Endothelial cell of umbilical vein (primary cell): ENCODE data around the gene FKBP6. TPM values are rescaled to one million over a fixed set of nuclear protein-coding genes. Genes with fewer than 3 reads are reported as not detected.
"Not testable (repeated sequence)": the region's sequence is repeated elsewhere in the genome, so short reads cannot be mapped to it uniquely, and the experiment has no call there.

Source experiments
- BruUV-seq: library from RNA; stranded (reverse); fragments of 400-500 nt; replicated peaks from 2 replicates; lab custom pipeline; 2021; lab: Mats Ljungman, UMichigan
- CTCF ChIA-PET: fragments of 300-600, 350-600 bp; sonication (Branson Sonifier 250); formaldehyde crosslinking; loops from one replicate; lab custom pipeline; 2021; ENCODE audit warnings: antibody characterized with exemption, inconsistent platforms; lab: Charles Lee
- POLR2A ChIA-PET: fragments of 300-600, 350-600 bp; sonication (Branson Sonifier 250); formaldehyde crosslinking; loops from one replicate; lab custom pipeline; 2021; ENCODE audit warnings: antibody characterized with exemption, inconsistent platforms; lab: Charles Lee
- DNase-seq: peaks from one replicate; pipeline ENCODE4 v3.0.0-alpha.2; 2011; ENCODE audit warnings: low read depth, low spot score
- FAIRE-seq: peaks from 2 replicates; lab custom pipeline; 2011; peaks lifted over from hg19 to GRCh38; lab: Jason Lieb, UNC
- H2AFZ ChIP-seq: 2 replicates; pipeline ENCODE4 v1.6.0; 2012; ENCODE audit warnings: low read depth, low read length, control low read depth, inconsistent platforms
- H3K27ac ChIP-seq: 2 replicates; pipeline ENCODE4 v1.5.1; 2011; ENCODE audit warnings: low read depth, mild to moderate bottlenecking, control low read depth, low read length, moderate library complexity; ENCODE audit not compliant: insufficient read depth
- H3K27me3 ChIP-seq, 2 experiments: 2 replicates each; pipeline versions ENCODE4 v1.6.0 to v1.6.1; 2011; ENCODE audit warnings: low read length in 2 of 2, mixed read lengths in 1 of 2; ENCODE audit not compliant: control insufficient read depth in 2 of 2, insufficient read depth in 2 of 2
- H3K36me3 ChIP-seq, 2 experiments: 2 replicates in 1 of 2; 3 replicates in 1 of 2; pipeline ENCODE4 v1.5.1; 2011; ENCODE audit warnings: low read length in 2 of 2, mild to moderate bottlenecking in 1 of 2, moderate library complexity in 1 of 2; ENCODE audit not compliant: control insufficient read depth in 2 of 2, insufficient read depth in 2 of 2; ENCODE audit errors: extremely low read depth in 1 of 2
- H3K4me1 ChIP-seq: 3 replicates; pipeline ENCODE4 v1.5.1; 2011; ENCODE audit warnings: mild to moderate bottlenecking, low read length; ENCODE audit not compliant: control insufficient read depth, insufficient read depth; ENCODE audit errors: extremely low read depth
- H3K4me2 ChIP-seq: 2 replicates; pipeline ENCODE4 v1.6.1; 2011; ENCODE audit warnings: low read length, control low read depth, mixed read lengths; ENCODE audit not compliant: insufficient read depth
- H3K4me3 ChIP-seq, 3 experiments: fragments of 200-600 bp in 1 of 3; sonication (generic), shearing (Covaris generic) in 1 of 3; replicated peaks in 1 of 3; 2 replicates each; pipeline ENCODE4 v1.5.1; 2011 to 2016; ENCODE audit warnings: control low read depth in 3 of 3, low read length in 3 of 3, mild to moderate bottlenecking in 2 of 3, inconsistent platforms in 1 of 3, low read depth in 1 of 3, moderate library complexity in 1 of 3; ENCODE audit not compliant: insufficient read depth in 1 of 3
- H3K79me2 ChIP-seq: 2 replicates; pipeline ENCODE4 v1.6.0; 2012; ENCODE audit warnings: low read length, inconsistent platforms; ENCODE audit not compliant: control insufficient read depth, insufficient read depth
- H3K9ac ChIP-seq: replicated peaks from 2 replicates; pipeline ENCODE3; 2011; ENCODE audit warnings: low read length, control low read depth; ENCODE audit not compliant: insufficient read depth; ENCODE audit errors: extremely low read depth
- H3K9me1 ChIP-seq: replicated peaks from 3 replicates; pipeline ENCODE4 v1.6.0; 2011; ENCODE audit warnings: mild to moderate bottlenecking, low read length; ENCODE audit not compliant: control insufficient read depth, insufficient read depth; ENCODE audit errors: extremely low read depth
- H3K9me3 ChIP-seq: replicated peaks from 2 replicates; pipeline ENCODE4 v1.5.1; 2012; ENCODE audit warnings: low read length, inconsistent platforms; ENCODE audit not compliant: control insufficient read depth, insufficient read depth
- H4K20me1 ChIP-seq: replicated peaks from 2 replicates; pipeline ENCODE3; 2011; ENCODE audit warnings: mild to moderate bottlenecking, low read length; ENCODE audit not compliant: control insufficient read depth, insufficient read depth; ENCODE audit errors: extremely low read depth
- CTCF ChIP-seq, 2 donors: IDR thresholded peaks; 1 replicate in 1 of 2; 2 replicates in 1 of 2; pipeline ENCODE4 v1.5.1; 2011; ENCODE audit warnings: low read length in 2 of 2, mild to moderate bottlenecking in 2 of 2, moderate library complexity in 2 of 2, control low read depth in 1 of 2, inconsistent platforms in 1 of 2, low read depth in 1 of 2; ENCODE audit not compliant: insufficient read depth in 1 of 2; ENCODE audit errors: extremely low read depth in 1 of 2
- EZH2 ChIP-seq: IDR thresholded peaks from 2 replicates; pipeline ENCODE4 v1.6.1; 2012; ENCODE audit warnings: borderline replicate concordance, low read depth, mild to moderate bottlenecking, moderate library complexity, low read length, inconsistent platforms; ENCODE audit not compliant: severe bottlenecking
- FOS ChIP-seq: IDR thresholded peaks from 2 replicates; pipeline ENCODE4 v1.6.1; 2011; ENCODE audit warnings: mild to moderate bottlenecking, low read length, moderate library complexity, borderline replicate concordance; ENCODE audit not compliant: insufficient read depth
- GATA2 ChIP-seq: IDR thresholded peaks from 2 replicates; pipeline ENCODE4 v1.7.0; 2011; ENCODE audit warnings: low read depth, mild to moderate bottlenecking, moderate library complexity, mixed read lengths, low read length; ENCODE audit not compliant: insufficient read length, insufficient read depth
- JUN ChIP-seq: IDR thresholded peaks from 2 replicates; pipeline ENCODE4 v1.6.1; 2011; ENCODE audit warnings: borderline replicate concordance, low read depth; ENCODE audit not compliant: insufficient read length, insufficient read depth
- MAX ChIP-seq: IDR thresholded peaks from 2 replicates; pipeline ENCODE4 v1.6.1; 2011; ENCODE audit not compliant: insufficient read depth, insufficient read length
- MYC ChIP-seq: IDR thresholded peaks from one replicate; pipeline ENCODE4 v1.6.1; 2011; ENCODE audit warnings: mild to moderate bottlenecking, low read depth, low read length
- POLR2A ChIP-seq: IDR thresholded peaks from 2 replicates; pipeline ENCODE4 v1.6.1; 2012; ENCODE audit warnings: low read depth, mild to moderate bottlenecking, control low read depth, low read length
- POLR2AphosphoS5 ChIP-seq: IDR thresholded peaks from 2 replicates; pipeline ENCODE4 v1.6.1; 2012; ENCODE audit warnings: low read depth, mild to moderate bottlenecking, control low read depth, low read length, moderate library complexity; ENCODE audit not compliant: insufficient read depth
- dilution Hi-C: fragments of 300-500 bp; cut with MboI; formaldehyde crosslinking; loops from one replicate; pipeline ENCODE4 v1.15.0; 2019; ENCODE audit warnings: low sequenced_read_pairs; ENCODE audit not compliant: extremely low pct_ligation_motif_present
- intact Hi-C: fragments of 100-400 bp; cut with micrococcal nuclease; formaldehyde crosslinking; loops from one replicate; pipeline ENCODE4 v1.10.0; 2022
- polyA plus RNA-seq, 4 experiments: library from polyadenylated mRNA; depleted of rRNA in 3 of 4; stranded (reverse) in 3 of 4; unstranded in 1 of 4; fragments of >200 nt; gene quantifications; 2 replicates each; pipeline versions ENCODE4 v1.2.1 to v1.2.3, GENCODE V29; 2011 to 2012; ENCODE audit warnings: missing spikeins in 1 of 4
- total RNA-seq: library from RNA; stranded (reverse); gene quantifications from 2 replicates; pipeline ENCODE4 v1.2.3, GENCODE V29; 2021

FKBP6 gene
- total and polyA plus RNA-seq, 2 donors (not counting 3 experiments of a cell fraction or from before 2014, with no cell fraction given), result 0.04 TPM; not detected in 1

DNA sequence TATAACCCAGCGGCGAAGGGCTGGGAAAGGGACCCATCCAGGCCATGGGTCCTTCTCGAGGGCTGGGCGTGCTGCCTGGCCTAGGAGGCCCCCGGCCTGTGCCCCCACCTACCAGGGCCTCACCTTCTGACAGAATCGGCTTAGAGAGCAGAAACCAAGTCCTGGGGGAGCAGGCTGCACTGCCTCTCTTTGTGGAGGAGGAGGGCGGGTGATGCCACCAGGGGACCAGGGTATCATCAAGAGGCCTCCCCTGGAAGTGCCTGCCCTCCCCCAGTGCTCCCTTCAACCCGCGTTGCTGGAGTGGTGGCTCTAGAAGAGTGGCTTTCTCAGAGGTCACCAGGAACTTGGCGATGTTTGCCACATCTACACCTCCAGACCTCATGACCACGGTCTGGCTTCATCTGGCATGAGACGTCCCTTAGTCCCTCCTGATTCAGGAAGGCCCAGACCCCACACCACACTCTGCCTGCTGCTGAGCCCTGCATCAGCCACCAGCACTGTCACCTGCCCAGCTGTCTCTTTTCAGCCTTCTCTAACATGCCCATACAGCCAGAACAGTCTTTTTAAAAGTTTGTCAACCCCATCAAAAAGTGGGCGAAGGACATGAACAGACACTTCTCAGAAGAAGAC lies 31.9 kb downstream of the FKBP6 start:
- intact Hi-C loops (loop anchor here (2.0 kb wide), 1 partner anchor 73 kb away; the partner anchor contains the start of gene FZD9), dilution Hi-C loops (no loop called here)
- no peaks in the 10 kb centered on the region for H3K27me3 ChIP-seq
- no peaks in the 10 kb centered on the region for H3K9me1 ChIP-seq
- CTCF ChIA-PET, result no interaction called here
- no TSS peak for BruUV-seq
- H3K4me2 ChIP-seq, result no peak overlapping the region
- H3K27ac ChIP-seq, result no peak overlapping the region
- POLR2A ChIA-PET, result no interaction called here
- no peak overlapping the region for H3K9ac ChIP-seq
- H2AFZ ChIP-seq, result no peak overlapping the region
- no peak for FAIRE-seq
- H4K20me1 ChIP-seq, result no peaks in the 10 kb centered on the region
- H3K9me3 ChIP-seq, result no peaks in the 10 kb centered on the region
- peaks cover 10% of the 10 kb centered on the region for H3K4me1 ChIP-seq
- H3K36me3 ChIP-seq, result no peaks in the 10 kb centered on the region
- TF ChIP-seq MAX (no peak), GATA2 (no peak), POLR2A (no peak), CTCF (IDR thresholded peaks at IDR 0.05; ENCODE audit: extremely low read depth in 1 of 2, insufficient read depth in 1 of 2, low read depth in 1 of 2, low read length in 2 of 2) (no peak), EZH2 (no peak), MYC (no peak), FOS (no peak), POLR2AphosphoS5 (no peak), JUN (no peak)
- DNase-seq, result no peak
- no peak overlapping the region for H3K4me3 ChIP-seq
- H3K79me2 ChIP-seq, result no peaks in the 10 kb centered on the region

GRCh38 chr7:73360590-73360989 lies 32.6 kb downstream of the FKBP6 start:
- intact Hi-C loops, dilution Hi-C loops, FAIRE-seq: not testable (repeated sequence)

More at GRCh38 chr7:73360590-73360989, 32.6 kb downstream of the FKBP6 start:
- H4K20me1 ChIP-seq, H3K4me3 ChIP-seq, DNase-seq, H3K4me2 ChIP-seq, H3K9me1 ChIP-seq, POLR2A ChIA-PET, H3K27me3 ChIP-seq, BruUV-seq, H3K9me3 ChIP-seq, H3K9ac ChIP-seq, H3K79me2 ChIP-seq, H3K27ac ChIP-seq, H3K36me3 ChIP-seq, H2AFZ ChIP-seq: not testable (repeated sequence)
- CTCF ChIA-PET, result interaction anchor here (0.6 kb wide), 1 partner anchor 90 kb away, joined by 5 read pairs; no protein-coding TSS in a partner anchor
- peaks cover 10% of the 10 kb centered on the region for H3K4me1 ChIP-seq
